T follicular helper cell (primary cell): ENCODE data around the gene GPATCH8.
A peak's percentile ranks its signal among the peaks of the same experiment; 100 is the strongest.
"Not testable (repeated sequence)": the region's sequence is repeated elsewhere in the genome, so short reads cannot be mapped to it uniquely, and the experiment has no call there.

Experiments used
- DNase-seq: peaks from one replicate; pipeline ENCODE4 v3.0.0-alpha.2; 2020; ENCODE audit warnings: low read depth

The GPATCH8 gene

GRCh38 chr17:44396946-44397345 lies 106.3 kb downstream of the GPATCH8 start:
- no peak for DNase-seq

DNA sequence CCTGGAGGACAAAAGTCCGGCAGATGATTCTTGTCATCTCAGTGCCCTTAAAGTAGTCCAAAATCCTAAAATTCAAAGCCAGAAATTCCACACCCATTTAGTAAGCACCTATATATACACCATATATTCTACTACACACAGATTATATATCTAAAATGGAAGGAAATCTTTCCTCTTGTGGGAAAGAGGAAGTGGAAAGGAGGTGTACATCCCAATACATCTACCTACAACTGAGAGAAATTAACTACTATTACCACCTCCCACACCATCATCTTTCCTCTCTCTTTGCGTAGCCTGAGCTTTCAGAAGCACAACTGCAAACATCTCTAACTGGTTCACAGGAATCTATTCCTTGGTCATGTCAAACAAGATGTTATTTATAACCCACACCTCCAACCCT lies 108.4 kb downstream of the GPATCH8 start:
- DNase-seq: no peak

- not testable (repeated sequence) for DNase-seq
Measured at GRCh38 chr17:44394112-44394511, 109.1 kb downstream of the GPATCH8 start.

DNA sequence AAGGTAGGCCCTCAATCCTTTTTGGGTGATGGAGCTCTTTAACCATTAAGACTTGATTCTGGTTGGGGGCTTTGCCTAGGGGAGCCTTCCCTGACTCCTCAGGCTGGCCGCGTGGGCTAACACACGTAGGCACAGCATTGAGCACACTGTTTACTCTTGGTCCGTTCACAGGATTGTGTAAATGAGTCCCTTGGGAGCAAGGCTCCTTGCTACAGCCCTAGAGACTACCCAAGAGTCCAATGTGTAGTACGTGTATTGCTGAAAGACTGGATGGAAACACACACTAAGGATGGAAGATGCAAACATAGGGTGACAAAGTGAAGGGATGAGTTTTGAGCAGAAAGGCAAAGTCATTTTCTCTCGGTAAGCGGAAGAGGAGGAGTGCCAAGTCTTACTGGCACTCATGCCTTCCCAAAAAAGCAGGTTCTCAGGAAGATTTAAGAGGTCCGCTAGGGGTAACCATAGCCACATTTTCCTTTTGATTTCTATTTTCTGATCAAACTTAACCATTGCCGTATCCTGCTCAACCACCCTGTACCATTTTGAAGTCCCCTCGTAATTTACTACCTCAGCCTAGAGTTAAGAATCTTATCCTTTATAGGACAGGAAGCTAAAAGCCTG lies 112.8 kb downstream of the GPATCH8 start:
- DNase-seq: no peak

DNA sequence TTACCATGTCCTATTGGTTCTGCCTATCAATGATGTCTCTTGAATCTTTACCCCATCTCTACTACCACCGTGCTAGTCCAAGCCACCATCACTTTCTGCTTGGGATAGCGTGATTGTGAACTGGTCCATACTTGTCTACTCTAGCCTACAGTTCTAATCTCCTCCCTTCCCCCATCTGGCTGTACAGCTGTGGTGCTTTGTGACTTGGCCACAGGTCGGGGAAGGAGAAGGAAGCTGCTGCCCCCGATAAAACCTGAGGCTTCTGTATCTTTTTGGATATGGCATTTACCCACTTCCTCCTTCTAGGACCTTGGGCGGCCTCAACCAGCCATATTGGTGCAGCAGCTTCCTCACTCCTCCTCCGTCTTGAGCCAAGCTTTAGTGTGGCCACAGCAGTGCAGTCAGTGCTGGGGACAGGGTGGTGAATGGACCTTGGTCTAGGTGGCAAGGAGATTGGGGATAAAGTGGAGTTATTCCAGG lies 113.4 kb downstream of the GPATCH8 start:
- no peak for DNase-seq

DNA sequence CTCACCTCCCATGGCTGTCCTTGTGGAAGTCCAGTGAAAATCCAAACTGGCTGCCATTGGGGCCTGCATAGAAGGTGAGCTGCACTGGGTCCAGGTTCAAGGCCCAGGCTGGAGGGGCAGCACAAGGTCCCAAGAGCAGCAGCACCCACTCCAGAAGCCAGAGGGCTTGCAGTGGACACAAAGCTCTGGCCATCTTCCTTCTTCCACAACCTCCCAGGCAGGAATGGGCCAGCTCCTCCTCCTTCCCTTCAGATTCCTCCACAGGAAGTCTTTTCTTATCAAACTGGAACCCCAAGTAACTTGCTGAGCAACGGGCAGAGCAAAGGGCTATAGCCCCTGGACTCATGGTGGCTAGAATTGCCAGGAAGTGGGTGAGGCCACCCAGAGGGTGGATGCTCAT lies 113.9 kb downstream of the GPATCH8 start, which contains the start of gene ITGA2B:
Gene ITGA2B, minus strand, starts transcription at position 369 of the 400 bp plus-strand sequence. Its CDS starts 176 bp downstream, at position 193.
- no peak for DNase-seq

DNA sequence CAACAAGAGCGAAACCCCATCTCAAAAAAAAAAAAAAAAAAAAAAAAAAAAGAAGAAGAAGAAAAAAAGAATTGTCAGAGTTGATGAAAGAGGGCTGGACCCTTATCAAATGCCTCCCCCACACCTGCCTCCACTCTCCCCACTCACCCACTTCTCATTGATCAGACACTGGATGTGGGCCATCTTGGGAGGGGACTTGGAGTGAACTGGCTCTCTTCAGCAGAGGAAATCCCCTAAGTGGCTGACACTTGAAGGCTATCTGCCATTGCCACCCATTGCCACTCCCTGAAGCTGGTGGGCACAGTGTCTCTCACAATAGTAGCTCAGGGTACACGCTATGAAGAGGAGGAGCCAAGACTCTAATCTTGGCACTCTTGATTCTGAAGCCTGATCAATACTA lies 115.4 kb downstream of the GPATCH8 start:
- DNase-seq: no peak

GRCh38 chr17:44386182-44386525 lies 117.1 kb downstream of the GPATCH8 start:
- DNase-seq: no peak

- peak; percentile 78 for DNase-seq
Measured at GRCh38 chr17:44385287-44386181, 117.7 kb downstream of the GPATCH8 start.

DNA sequence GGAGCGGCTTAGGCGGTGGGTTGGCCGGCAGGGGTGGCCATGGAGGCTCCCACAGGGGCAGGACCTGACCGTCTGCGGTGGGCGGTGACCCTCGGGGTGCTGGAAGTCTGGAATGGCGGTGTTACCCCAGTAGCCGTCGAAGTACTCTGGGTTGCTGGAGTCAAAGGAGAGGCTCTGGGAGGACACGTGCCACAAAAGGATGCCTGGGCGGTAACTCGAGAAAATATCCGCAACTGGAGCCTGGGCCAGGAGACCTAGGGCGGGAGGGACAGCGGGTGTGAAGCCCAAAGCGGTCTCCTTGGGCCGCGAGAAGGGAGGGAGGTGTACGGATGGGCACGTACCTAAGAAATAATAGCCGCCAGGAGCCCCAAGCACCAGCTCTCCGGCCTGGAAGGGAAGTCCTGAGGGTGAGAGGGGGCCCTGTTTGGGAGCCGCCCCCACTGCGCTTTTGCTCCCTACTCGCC lies 118.4 kb downstream of the GPATCH8 start:
- no peak for DNase-seq

DNA sequence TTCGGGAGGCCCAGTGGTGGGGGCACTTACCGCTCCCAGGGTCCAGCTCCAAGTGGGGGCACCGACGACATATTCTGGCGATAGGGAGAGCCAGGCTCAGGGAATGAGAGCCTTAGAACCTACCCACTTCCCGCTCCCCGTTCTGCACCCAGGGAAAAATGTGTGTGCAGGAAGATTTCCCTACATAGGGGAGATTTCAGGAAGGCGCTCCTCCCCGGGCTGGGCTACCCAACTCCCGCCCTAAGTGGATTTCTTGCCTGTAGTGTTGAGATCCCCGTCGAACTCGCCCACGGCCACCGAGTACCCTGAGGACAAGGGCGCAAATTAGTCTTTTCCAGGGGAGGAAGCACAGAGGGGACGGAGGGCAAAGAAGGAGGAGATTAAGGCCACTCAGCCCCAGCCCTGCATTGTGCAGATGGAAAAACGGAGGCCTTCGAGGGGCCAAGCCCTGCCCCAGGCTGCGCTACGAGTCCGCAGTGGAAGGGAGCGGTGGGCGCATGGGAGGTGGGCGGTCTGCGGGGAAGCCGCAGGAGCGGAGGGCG lies 118.9 kb downstream of the GPATCH8 start:
- no peak for DNase-seq

- no peak for DNase-seq
Measured at GRCh38 chr17:44383861-44384260, 119.3 kb downstream of the GPATCH8 start.

DNA sequence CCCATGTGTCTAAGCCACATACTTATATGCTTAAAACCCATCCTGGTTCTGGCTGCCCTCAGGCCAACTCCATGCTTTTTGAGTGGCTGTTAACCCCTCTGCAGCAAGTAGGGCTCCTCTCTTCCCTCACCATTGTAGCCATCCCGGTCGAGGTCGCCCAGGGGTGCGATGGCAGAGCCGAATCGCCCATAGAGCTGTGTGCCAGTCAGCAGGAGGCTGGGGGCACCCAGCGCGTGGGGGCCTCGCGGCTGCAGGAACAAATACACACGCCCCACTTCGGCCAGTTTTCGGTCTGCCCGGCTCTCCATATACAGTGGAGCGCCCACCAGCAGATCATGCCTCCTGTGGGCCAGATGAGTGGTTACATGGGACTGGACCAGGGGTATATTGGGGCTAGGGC lies 119.8 kb downstream of the GPATCH8 start:
- no peak for DNase-seq

DNA sequence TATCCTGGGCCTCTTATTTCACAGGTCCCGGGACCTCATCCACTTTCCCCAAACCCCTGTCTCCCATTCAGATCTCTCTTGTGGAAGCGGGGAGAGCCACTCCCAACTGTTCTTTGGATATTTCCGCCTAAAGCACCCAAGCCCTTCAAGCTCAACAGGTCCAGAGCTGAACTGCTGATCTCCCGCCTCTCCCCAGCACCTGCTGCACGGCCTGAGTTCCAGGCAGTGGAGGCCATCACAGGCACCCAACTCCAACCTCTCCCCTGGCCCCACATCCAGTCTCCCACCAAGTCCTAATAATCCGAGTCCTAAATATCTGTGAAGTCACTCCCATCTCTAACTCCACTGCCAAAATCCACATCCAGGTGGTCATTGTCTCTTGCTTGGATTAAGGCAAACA lies 120.3 kb downstream of the GPATCH8 start:
- no peak for DNase-seq

DNA sequence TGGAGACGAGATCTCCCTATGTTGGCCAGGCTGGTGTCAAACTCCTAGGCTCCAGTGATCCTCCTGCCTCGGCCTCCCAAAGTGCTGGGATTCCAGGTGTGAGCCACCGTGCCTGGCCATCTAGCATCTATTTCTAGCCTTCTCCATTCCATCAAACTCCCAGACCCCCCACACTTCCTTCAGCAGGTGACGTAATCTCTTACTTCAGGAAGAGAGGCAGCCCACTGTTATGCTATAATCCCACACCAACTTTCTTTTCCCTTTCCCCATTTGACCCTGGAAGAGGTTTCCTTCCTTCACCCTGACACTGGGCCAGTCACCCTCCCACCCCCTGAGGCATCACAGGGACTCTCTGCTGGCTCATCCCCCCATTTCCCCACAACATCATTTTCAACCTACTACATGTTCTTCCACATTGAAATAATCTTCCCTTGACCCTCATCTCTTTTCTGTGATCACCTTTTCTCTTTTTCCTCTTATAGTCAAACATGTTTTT lies 121.3 kb downstream of the GPATCH8 start:
- no peak for DNase-seq

- no peak for DNase-seq
Measured at GRCh38 chr17:44380767-44381166, 122.4 kb downstream of the GPATCH8 start.

- no peak for DNase-seq
Measured at GRCh38 chr17:44379887-44380286, 123.3 kb downstream of the GPATCH8 start.

DNA sequence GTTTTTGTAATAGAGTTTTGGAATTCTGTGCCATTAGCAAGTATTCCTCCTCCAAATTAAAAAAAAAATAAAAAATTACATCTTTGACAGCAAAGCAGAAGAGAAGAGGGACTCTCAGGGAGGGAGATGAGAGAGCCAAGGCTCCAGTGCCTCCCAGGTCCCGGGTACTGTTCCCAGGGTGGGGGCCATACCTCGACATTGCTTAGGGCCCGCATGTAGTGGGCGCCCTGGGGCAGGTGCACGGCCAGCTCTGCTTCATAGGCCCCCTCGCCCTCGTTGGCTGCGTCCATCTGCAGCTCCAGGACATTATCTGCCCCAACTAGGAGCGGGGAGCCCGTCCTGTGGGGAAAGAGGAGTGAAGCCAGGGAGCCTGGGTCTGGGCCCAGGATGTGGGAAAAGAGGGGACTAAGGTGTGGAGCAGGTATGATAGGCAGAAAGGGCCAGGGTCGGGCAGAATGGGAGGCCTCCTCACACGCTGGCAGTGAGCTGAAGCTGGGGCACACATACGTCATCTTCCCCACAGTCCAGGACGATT lies 125.0 kb downstream of the GPATCH8 start:
- no peak for DNase-seq

DNA sequence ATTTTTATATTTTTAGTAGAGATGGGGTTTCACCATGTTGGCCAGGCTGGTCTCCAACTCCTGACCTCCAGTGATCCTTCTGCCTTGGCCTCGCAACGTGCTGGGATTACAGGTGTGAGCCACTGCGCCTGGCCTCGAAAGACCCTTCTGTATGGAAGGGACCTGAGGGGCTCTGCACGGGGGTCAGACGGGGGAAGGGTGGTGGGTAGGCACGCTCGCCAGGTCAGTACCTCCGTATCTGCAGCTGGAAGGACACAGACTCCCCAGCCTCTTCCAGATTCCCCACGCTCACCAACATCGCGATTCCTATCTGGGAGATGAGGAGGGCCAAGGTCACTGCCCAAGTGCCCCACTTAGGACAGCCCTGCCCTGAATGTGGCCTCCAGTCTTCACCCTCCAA lies 126.4 kb downstream of the GPATCH8 start:
- DNase-seq: no peak

DNA sequence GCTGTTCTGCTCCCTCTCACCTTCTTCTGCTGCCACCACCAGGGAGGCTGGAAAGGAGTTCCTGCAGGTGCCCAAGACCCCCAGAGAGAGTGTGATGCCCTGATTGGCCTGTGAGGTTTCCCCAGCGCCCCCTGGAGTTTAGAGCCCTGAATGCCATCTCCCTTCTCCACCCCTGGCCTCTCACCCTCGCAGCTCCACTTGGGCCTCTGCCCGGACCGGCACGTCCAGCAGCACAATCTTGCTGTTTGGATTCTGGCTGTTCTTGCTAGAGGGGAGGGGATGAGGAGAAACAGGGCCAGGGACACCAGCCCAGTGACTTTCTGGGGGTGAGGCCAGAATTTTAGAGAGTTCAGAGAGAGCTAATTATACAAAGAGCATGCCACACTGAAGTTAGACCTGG lies 127.1 kb downstream of the GPATCH8 start:
- DNase-seq: no peak

DNA sequence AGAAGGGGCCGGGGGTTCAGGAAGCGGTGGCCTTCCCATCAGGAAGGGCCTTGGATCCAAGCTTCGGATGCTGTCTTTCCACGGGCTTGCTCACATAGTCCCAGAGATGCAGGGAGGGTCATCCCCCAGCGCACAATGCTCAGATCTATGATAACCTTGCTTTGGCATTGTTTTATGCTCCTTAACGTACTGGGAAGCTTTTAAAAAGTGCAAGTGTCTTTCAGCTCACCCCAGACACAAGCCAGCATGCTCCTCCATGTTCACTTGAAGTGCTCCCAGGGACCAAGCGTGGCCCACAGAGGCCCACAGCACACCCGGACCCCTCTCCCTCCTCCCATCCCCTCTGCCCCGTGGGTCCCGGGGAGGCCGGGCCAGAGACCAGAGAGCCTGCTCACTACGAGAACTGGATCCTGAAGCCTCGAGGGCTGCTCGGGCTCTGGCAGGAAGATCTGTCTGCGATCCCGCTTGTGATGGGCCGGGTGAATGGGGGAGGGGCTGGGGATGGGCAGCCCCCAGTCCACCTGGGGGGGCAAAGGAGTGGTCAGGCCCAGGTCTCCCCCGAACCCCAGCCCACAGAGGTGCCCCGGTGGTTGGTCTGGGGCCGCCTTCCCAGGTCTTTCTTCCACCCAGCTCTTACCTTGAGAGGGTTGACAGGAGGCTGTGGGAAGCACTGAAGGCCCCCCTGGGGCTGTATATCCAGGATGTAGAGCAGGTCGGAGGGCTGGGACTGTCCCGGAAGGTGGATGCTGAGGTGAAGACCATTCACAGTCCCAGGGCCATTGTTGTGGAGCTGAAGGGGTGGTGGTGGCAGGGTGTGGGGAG lies 127.8 kb downstream of the GPATCH8 start:
- DNase-seq: no peak
